ENCODE data around the gene CFD. TPM values are rescaled to one million over a fixed set of nuclear protein-coding genes. Genes with fewer than 3 reads are reported as not detected.

CFD gene
- total and polyA plus RNA-seq, 2 experiments from 2014 or later: 0.90 to 4.7 TPM

GRCh38 chr19:870314-870713, 10.8 kb downstream of the CFD start (continued):
- TF ChIP-seq ZNF462 (CRISPR knock-in tag; IDR thresholded peaks at IDR 0.05) (no peak), STAT1 (IDR thresholded peaks at IDR 0.05; ENCODE audit: unreplicated experiment) (no peak), EZH2 (IDR thresholded peaks at IDR 0.05; ENCODE audit: low read depth, unreplicated experiment) (no peak), POLR2AphosphoS5 (IDR thresholded peaks at IDR 0.05; ENCODE audit: low read depth) (no peak), CREB1 (CRISPR knock-in tag; IDR thresholded peaks at IDR 0.05; ENCODE audit: low read depth) (no peak), REST (IDR thresholded peaks at IDR 0.05; ENCODE audit: unreplicated experiment) (no peak), CTCF (conservative IDR thresholded peaks at IDR 0.05; ENCODE audit: low read depth in 2 of 2) (no peak), ETS1 (IDR thresholded peaks at IDR 0.05) (no peak), NANOG (IDR thresholded peaks at IDR 0.05; ENCODE audit: borderline replicate concordance) (no peak)

Measured in GM23338 (cell line).